HepG2 (cell line): ENCODE measurements around the gene DUOXA1. TPM values are rescaled to one million over a fixed set of nuclear protein-coding genes. Genes with fewer than 3 reads are reported as not detected.

ENCODE experiments used
- ATAC-seq: fragments of 200-7000 bp; cut with Tn5 transposase; 3 replicates; pipeline ENCODE4 v1.9.1; 2020; ENCODE audit warnings: mild to moderate bottlenecking, moderate library complexity
- BruUV-seq: library from RNA; stranded (reverse); fragments of 400-500 nt; replicated peaks from 2 replicates; lab custom pipeline; 2021; lab: Mats Ljungman, UMichigan
- CTCF ChIA-PET: fragments of 300-600 bp; formaldehyde crosslinking; extraction: SDS; loops from one replicate; lab custom pipeline; 2021; ENCODE audit warnings: low total read pairs, inconsistent platforms, low intra/inter-chr PET ratio; lab: Yijun Ruan, JAX
- POLR2A ChIA-PET: fragments of 350-600 bp; sonication (Branson Sonifier 250); formaldehyde crosslinking; loops from one replicate; lab custom pipeline; 2020; ENCODE audit warnings: antibody characterized with exemption, inconsistent platforms; lab: Yijun Ruan, JAX
- DNase-seq: peaks from one replicate; pipeline ENCODE4 v3.0.0-alpha.2; 2015; ENCODE audit warnings: low spot score
- FAIRE-seq: peaks from 3 replicates; lab custom pipeline; 2011; peaks lifted over from hg19 to GRCh38; lab: Jason Lieb, UNC
- H2AFZ ChIP-seq: one replicate; pipeline ENCODE4 v1.6.1; 2011; ENCODE audit warnings: low read length, inconsistent platforms
- H3K27ac ChIP-seq: fragments of 300-600 bp; 3 replicates; pipeline ENCODE4 v1.8.0; 2011; ENCODE audit warnings: mixed run types, mild to moderate bottlenecking, mixed read lengths, low read length, inconsistent platforms; ENCODE audit not compliant: insufficient read depth; ENCODE audit errors: extremely low read length
- H3K27me3 ChIP-seq, 2 experiments: fragments of 200-600 bp in 1 of 2; 2 replicates in 1 of 2; 3 replicates in 1 of 2; pipeline versions ENCODE4 v1.6.0 to v1.8.0; 2011; ENCODE audit warnings: low read length in 2 of 2, mild to moderate bottlenecking in 2 of 2, moderate library complexity in 2 of 2, inconsistent platforms in 1 of 2; ENCODE audit not compliant: insufficient read depth in 2 of 2, control insufficient read depth in 1 of 2
- H3K36me3 ChIP-seq, 2 experiments: fragments of 200-600 bp in 1 of 2; replicated peaks in 1 of 2; 2 replicates in 1 of 2; 3 replicates in 1 of 2; pipeline versions ENCODE4 v1.5.1 to v1.8.0; 2011; ENCODE audit warnings: low read length in 2 of 2, inconsistent platforms in 1 of 2; ENCODE audit not compliant: insufficient read depth in 2 of 2, control insufficient read depth in 1 of 2
- H3K4me1 ChIP-seq: 2 replicates; pipeline ENCODE4 v1.5.1; 2012; ENCODE audit warnings: low read length, inconsistent platforms; ENCODE audit not compliant: insufficient read depth
- H3K4me2 ChIP-seq: 2 replicates; pipeline ENCODE4 v1.6.0; 2011; ENCODE audit warnings: low read depth, low read length, inconsistent platforms
- H3K4me3 ChIP-seq, 3 experiments: fragments of 200-600 bp in 1 of 3; sonication (generic), shearing (Covaris generic) in 1 of 3; replicated peaks in 1 of 3; 2 replicates each; pipeline ENCODE4 v1.5.1; 2011 to 2016; ENCODE audit warnings: low read length in 3 of 3, inconsistent platforms in 2 of 3, low read depth in 2 of 3, mild to moderate bottlenecking in 2 of 3, control low read depth in 1 of 3, mixed read lengths in 1 of 3; ENCODE audit not compliant: insufficient read depth in 1 of 3
- H3K79me2 ChIP-seq: one replicate; pipeline ENCODE4 v1.6.1; 2011; ENCODE audit warnings: low read length, inconsistent platforms; ENCODE audit not compliant: insufficient read depth
- H3K9ac ChIP-seq: 2 replicates; pipeline ENCODE4 v1.6.0; 2011; ENCODE audit warnings: mild to moderate bottlenecking, low read depth, low read length, inconsistent platforms; ENCODE audit not compliant: insufficient read depth
- H3K9me3 ChIP-seq: 2 replicates; pipeline ENCODE4 v1.5.1; 2012; ENCODE audit warnings: mild to moderate bottlenecking, low read length
- H4K20me1 ChIP-seq: 2 replicates; pipeline ENCODE4 v1.6.0; 2011; ENCODE audit warnings: inconsistent platforms, mild to moderate bottlenecking, low read length, moderate library complexity; ENCODE audit not compliant: insufficient read depth
- CTCF ChIP-seq: sonication (generic); formaldehyde crosslinking; IDR thresholded peaks from 2 replicates; pipeline ENCODE4 v1.5.0; 2020; ENCODE audit warnings: mild to moderate bottlenecking, missing genetic modification reagents, moderate library complexity
- DR1 ChIP-seq: sonication (generic); formaldehyde crosslinking; IDR thresholded peaks from 2 replicates; pipeline ENCODE4 v1.8.0; 2021; ENCODE audit warnings: mild to moderate bottlenecking, missing genetic modification reagents, inconsistent platforms
- EED ChIP-seq: sonication (generic); formaldehyde crosslinking; IDR thresholded peaks from 2 replicates; pipeline ENCODE4 v1.5.0; 2020; ENCODE audit warnings: mild to moderate bottlenecking, missing genetic modification reagents
- FOXJ3 ChIP-seq: sonication (generic); formaldehyde crosslinking; IDR thresholded peaks from 2 replicates; pipeline ENCODE4 v1.4.0; 2020; ENCODE audit warnings: missing genetic modification reagents, mild to moderate bottlenecking, borderline replicate concordance
- HINFP ChIP-seq: sonication (generic); formaldehyde crosslinking; IDR thresholded peaks from 2 replicates; pipeline ENCODE4 v1.4.0; 2020; ENCODE audit warnings: low read depth, mild to moderate bottlenecking, missing genetic modification reagents
- NFIC ChIP-seq: IDR thresholded peaks from 2 replicates; pipeline ENCODE4 v1.6.1; 2012; ENCODE audit warnings: mild to moderate bottlenecking, low read length, inconsistent platforms
- RAD21 ChIP-seq: fragments of 450-650 bp; formaldehyde crosslinking; IDR thresholded peaks from 2 replicates; pipeline ENCODE4 v1.5.0; 2020; ENCODE audit warnings: mild to moderate bottlenecking
- SMC3 ChIP-seq: IDR thresholded peaks from 2 replicates; pipeline ENCODE4 v1.6.1; 2011; ENCODE audit warnings: low read length, improper control_type of control experiment
- SRF ChIP-seq: IDR thresholded peaks from 2 replicates; pipeline ENCODE4 v1.6.1; 2011; ENCODE audit warnings: mild to moderate bottlenecking, low read depth, low read length, moderate library complexity
- STAG1 ChIP-seq: sonication (generic); formaldehyde crosslinking; IDR thresholded peaks from 2 replicates; pipeline ENCODE4 v1.4.0; 2020; ENCODE audit warnings: missing genetic modification reagents
- ZFP82 ChIP-seq: sonication (generic); formaldehyde crosslinking; IDR thresholded peaks from 2 replicates; pipeline ENCODE4 v1.5.1; 2020; ENCODE audit warnings: mild to moderate bottlenecking, missing genetic modification reagents, borderline replicate concordance
- ZKSCAN5 ChIP-seq: sonication (generic); formaldehyde crosslinking; IDR thresholded peaks from 2 replicates; pipeline ENCODE4 v1.5.1; 2020; ENCODE audit warnings: mild to moderate bottlenecking, missing genetic modification reagents
- ZMAT3 ChIP-seq: sonication (generic); formaldehyde crosslinking; conservative IDR thresholded peaks from 2 replicates; pipeline ENCODE4 v1.7.0; 2021; ENCODE audit warnings: missing genetic modification reagents
- ZNF331 ChIP-seq: sonication (generic); formaldehyde crosslinking; IDR thresholded peaks from 2 replicates; pipeline ENCODE4 v1.4.0; 2020; ENCODE audit warnings: missing genetic modification reagents
- ZNF34 ChIP-seq: sonication (generic); formaldehyde crosslinking; IDR thresholded peaks from 2 replicates; pipeline ENCODE4 v1.4.0; 2020; ENCODE audit warnings: mild to moderate bottlenecking, missing genetic modification reagents, borderline replicate concordance
- ZNF772 ChIP-seq: sonication (generic); formaldehyde crosslinking; IDR thresholded peaks from 2 replicates; pipeline ENCODE4 v1.5.0; 2020; ENCODE audit warnings: mild to moderate bottlenecking, missing genetic modification reagents
- ZNF790 ChIP-seq: sonication (generic); formaldehyde crosslinking; IDR thresholded peaks from 2 replicates; pipeline ENCODE4 v1.8.0; 2022; ENCODE audit warnings: missing genetic modification reagents, mild to moderate bottlenecking, borderline replicate concordance
- ZSCAN25 ChIP-seq: sonication (generic); formaldehyde crosslinking; IDR thresholded peaks from 2 replicates; pipeline ENCODE4 v1.8.0; 2022; ENCODE audit warnings: mild to moderate bottlenecking, missing genetic modification reagents
- ZZZ3 ChIP-seq: sonication (generic); formaldehyde crosslinking; IDR thresholded peaks from 2 replicates; pipeline ENCODE4 v1.4.0; 2020; ENCODE audit warnings: missing genetic modification reagents, mild to moderate bottlenecking, borderline replicate concordance
- WGBS: methylation state at CpG from one replicate; pipeline ENCODE4 v1.1.6; 2017; ENCODE audit warnings: low lambda C conversion rate; 5-methylcytosine and 5-hydroxymethylcytosine counted together
- in situ Hi-C: cut with HindIII; loops from 2 replicates; pipeline ENCODE4 v1.10.0; 2017; ENCODE audit warnings: low pct_unique_long_range_greater_than_20kb; ENCODE audit not compliant: extremely low pct_ligation_motif_present
- intact Hi-C: fragments of 100-400 bp; cut with micrococcal nuclease; formaldehyde crosslinking; loops from one replicate; pipeline ENCODE4 v1.10.0; 2022; ENCODE audit not compliant: unreplicated experiment
- polyA plus RNA-seq, 8 experiments: library from polyadenylated mRNA; depleted of rRNA in 3 of 8; stranded (reverse) in 7 of 8; unstranded in 1 of 8; fragments of >200 nt; fragmentation: Illumina TruSeq in 4 of 8; extraction: Trizol in 4 of 8; gene quantifications; 2 replicates each; pipeline versions ENCODE4 v1.2.1 to v1.2.3, GENCODE V29; 2011 to 2016; ENCODE audit warnings: low read depth in 4 of 8, missing spikeins in 1 of 8, mixed read lengths in 1 of 8; ENCODE audit not compliant: insufficient read depth in 1 of 8
- total RNA-seq, 5 experiments: library from RNA; depleted of rRNA; stranded (reverse); fragments of >200 nt; fragmentation: Illumina TruSeq; extraction: Trizol; gene quantifications; 2 replicates each; pipeline ENCODE4 v1.2.3, GENCODE V29; 2016; ENCODE audit warnings: low read depth in 1 of 5
- TF ChIP-seq, protein P1 (sequence below): sonication (generic); formaldehyde crosslinking; IDR thresholded peaks from 2 replicates; pipeline ENCODE4 v1.4.0; 2020; ENCODE audit warnings: missing genetic modification reagents
- TF ChIP-seq, protein P2 (sequence below): sonication (generic); formaldehyde crosslinking; IDR thresholded peaks from 2 replicates; pipeline ENCODE4 v1.4.0; 2020; ENCODE audit warnings: missing genetic modification reagents

DUOXA1 gene
- total and polyA plus RNA-seq, 2 of the 13 experiments (the other 11 are each of a cell fraction or from before 2014, with no cell fraction given): not detected

DNA sequence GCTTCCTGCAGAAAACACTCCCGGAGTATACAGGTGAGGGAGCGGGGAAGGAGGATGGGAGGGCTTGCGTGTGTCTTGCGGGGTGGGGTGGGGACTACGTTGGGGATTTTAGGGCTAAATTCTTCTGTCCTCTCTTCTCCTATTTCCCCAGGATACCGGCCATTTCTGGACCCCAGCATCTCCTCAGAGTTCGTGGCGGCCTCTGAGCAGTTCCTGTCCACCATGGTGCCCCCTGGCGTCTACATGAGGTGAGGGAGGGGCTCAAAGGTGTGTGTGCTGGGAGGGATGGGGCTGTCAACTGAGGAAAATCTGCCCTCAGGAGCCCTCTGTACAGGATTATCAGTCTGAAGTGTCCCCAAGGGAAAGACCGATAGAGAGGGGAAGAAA is 6.7 kb upstream of the DUOXA1 start:
- FAIRE-seq (peak; percentile 26), DNase-seq (no peak), ATAC-seq (peak; percentile 50)
- Histone ChIP-seq H2AFZ (no peak overlapping the region), H3K9ac (no peak overlapping the region), H3K4me2 (no peak overlapping the region), H3K36me3 (no peaks in the 10 kb centered on the region), H3K79me2 (no peaks in the 10 kb centered on the region), H3K4me1 (peaks cover 13% of the 10 kb centered on the region), H3K9me3 (no peaks in the 10 kb centered on the region), H3K4me3 (no peak overlapping the region), H4K20me1 (no peaks in the 10 kb centered on the region), H3K27ac (no peak overlapping the region), H3K27me3 (peaks cover 4 to 18% of the 10 kb centered on the region in 2 experiments; a peak in 4 of 5 replicates)
- WGBS: 54% methylated on average over 10 of the region's 10 CpGs
- BruUV-seq: no TSS peak
- CTCF ChIA-PET: interaction anchor here (1.6 to 1.8 kb wide), 2 partner anchors 11 to 18 kb away, joined by 5 to 7 read pairs; no protein-coding TSS in a partner anchor
- intact Hi-C loops (no loop called here), in situ Hi-C loops (no loop called here)
- POLR2A ChIA-PET: no interaction called here
- TF ChIP-seq RAD21 (CRISPR knock-in tag) (0 out of 2 replicates have a peak, but pooled peaks have one; percentile 14), EED (CRISPR knock-in tag) (no peak), ZFP82 (no peak), ZZZ3 (no peak), ZNF790 (CRISPR knock-in tag) (no peak), ZKSCAN5 (CRISPR knock-in tag) (no peak), ZNF772 (CRISPR knock-in tag) (no peak), STAG1 (CRISPR knock-in tag) (peak; percentile 36; the same call in 1 of the 2 replicates), NFIC (no peak), SRF (no peak), SMC3 (peak; percentile 25; the same call in 1 of the 2 replicates), ZNF34 (CRISPR knock-in tag) (no peak), ZNF331 (CRISPR knock-in tag) (no peak), ZSCAN25 (CRISPR knock-in tag) (no peak), HINFP (no peak), ZMAT3 (CRISPR knock-in tag) (no peak), DR1 (CRISPR knock-in tag) (no peak), FOXJ3 (CRISPR knock-in tag) (no peak), CTCF (CRISPR knock-in tag) (peak; percentile 61)
- TF ChIP-seq, protein P1, sequence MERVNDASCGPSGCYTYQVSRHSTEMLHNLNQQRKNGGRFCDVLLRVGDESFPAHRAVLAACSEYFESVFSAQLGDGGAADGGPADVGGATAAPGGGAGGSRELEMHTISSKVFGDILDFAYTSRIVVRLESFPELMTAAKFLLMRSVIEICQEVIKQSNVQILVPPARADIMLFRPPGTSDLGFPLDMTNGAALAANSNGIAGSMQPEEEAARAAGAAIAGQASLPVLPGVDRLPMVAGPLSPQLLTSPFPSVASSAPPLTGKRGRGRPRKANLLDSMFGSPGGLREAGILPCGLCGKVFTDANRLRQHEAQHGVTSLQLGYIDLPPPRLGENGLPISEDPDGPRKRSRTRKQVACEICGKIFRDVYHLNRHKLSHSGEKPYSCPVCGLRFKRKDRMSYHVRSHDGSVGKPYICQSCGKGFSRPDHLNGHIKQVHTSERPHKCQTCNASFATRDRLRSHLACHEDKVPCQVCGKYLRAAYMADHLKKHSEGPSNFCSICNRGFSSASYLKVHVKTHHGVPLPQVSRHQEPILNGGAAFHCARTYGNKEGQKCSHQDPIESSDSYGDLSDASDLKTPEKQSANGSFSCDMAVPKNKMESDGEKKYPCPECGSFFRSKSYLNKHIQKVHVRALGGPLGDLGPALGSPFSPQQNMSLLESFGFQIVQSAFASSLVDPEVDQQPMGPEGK (CRISPR knock-in tag): no peak
- TF ChIP-seq, protein P2, sequence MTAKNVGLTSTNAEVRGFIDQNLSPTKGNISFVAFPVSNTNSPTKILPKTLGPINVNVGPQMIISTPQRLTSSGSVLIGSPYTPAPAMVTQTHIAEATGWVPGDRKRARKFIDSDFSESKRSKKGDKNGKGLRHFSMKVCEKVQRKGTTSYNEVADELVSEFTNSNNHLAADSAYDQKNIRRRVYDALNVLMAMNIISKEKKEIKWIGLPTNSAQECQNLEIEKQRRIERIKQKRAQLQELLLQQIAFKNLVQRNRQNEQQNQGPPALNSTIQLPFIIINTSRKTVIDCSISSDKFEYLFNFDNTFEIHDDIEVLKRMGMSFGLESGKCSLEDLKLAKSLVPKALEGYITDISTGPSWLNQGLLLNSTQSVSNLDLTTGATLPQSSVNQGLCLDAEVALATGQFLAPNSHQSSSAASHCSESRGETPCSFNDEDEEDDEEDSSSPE: no peak
